AG09319 (cell line): ENCODE results near the gene MYH14.
"Not testable (repeated sequence)": the region's sequence is repeated elsewhere in the genome, so short reads cannot be mapped to it uniquely, and the experiment has no call there.

Source experiments
- DNase-seq: peaks from one replicate; pipeline ENCODE4 v3.0.0-alpha.2; 2010; ENCODE audit warnings: low read depth; ENCODE audit errors: extremely low read depth
- TF ChIP-seq, protein P1 (sequence below): IDR thresholded peaks from 2 replicates; pipeline ENCODE4 v1.5.1; 2011; ENCODE audit warnings: low read depth, mild to moderate bottlenecking, inconsistent platforms, low read length, moderate library complexity

MYH14 gene

DNA sequence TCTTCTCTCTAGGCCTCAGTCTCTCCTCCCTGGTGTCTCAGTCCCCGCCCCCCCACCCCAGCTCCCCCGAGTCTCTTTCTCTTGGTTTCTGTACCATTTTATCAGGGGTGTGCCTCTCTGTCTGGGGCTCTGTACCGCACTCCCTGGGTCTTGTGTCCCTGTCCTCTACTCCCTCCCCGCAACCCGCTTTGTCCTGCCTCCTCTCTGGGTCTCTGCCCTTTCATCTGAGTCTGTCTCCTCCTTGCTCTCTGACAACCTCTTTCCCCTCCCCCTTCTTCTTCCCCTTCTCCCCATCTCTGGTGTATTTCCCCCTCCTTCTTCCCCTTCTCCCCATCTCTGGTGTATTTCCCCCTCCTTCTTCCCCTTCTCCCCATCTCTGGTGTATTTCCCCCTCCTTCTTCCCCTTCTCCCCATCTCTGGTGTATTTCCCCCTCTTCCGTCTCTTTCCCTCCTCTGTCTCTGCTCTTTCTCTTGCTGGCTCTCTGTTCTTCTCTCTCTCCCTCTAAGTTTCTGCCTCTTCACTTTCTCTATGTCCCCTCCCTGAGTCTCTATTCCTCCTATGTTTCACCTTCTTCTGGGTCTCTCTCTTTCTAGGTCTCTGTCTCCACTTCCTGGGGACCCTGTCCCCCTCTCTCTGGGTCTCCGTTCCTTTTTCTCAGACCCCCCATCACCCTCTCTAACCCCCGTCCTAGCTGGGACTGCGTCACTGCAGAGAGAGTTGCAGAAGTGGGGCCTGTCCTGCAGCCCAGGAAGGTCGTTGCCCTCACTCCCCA, 128.0 kb downstream of the MYH14 start:
- TF ChIP-seq, protein P1, sequence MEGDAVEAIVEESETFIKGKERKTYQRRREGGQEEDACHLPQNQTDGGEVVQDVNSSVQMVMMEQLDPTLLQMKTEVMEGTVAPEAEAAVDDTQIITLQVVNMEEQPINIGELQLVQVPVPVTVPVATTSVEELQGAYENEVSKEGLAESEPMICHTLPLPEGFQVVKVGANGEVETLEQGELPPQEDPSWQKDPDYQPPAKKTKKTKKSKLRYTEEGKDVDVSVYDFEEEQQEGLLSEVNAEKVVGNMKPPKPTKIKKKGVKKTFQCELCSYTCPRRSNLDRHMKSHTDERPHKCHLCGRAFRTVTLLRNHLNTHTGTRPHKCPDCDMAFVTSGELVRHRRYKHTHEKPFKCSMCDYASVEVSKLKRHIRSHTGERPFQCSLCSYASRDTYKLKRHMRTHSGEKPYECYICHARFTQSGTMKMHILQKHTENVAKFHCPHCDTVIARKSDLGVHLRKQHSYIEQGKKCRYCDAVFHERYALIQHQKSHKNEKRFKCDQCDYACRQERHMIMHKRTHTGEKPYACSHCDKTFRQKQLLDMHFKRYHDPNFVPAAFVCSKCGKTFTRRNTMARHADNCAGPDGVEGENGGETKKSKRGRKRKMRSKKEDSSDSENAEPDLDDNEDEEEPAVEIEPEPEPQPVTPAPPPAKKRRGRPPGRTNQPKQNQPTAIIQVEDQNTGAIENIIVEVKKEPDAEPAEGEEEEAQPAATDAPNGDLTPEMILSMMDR, result no peak
- no peak for DNase-seq

DNA sequence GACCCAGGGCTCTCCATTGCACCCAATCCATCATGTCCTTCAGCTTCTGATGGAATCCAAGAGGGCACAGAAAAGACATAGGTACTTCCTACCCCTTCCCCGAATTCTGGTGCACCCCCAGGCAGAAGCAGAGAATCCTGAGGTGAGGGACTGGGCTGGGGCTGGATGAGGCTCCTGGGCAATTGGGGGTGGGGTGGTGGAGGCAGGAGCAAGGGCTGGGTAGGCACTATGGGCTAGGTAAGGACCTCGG, 128.5 kb downstream of the MYH14 start:
- no peak for DNase-seq
- TF ChIP-seq, protein P1, result no peak

DNA sequence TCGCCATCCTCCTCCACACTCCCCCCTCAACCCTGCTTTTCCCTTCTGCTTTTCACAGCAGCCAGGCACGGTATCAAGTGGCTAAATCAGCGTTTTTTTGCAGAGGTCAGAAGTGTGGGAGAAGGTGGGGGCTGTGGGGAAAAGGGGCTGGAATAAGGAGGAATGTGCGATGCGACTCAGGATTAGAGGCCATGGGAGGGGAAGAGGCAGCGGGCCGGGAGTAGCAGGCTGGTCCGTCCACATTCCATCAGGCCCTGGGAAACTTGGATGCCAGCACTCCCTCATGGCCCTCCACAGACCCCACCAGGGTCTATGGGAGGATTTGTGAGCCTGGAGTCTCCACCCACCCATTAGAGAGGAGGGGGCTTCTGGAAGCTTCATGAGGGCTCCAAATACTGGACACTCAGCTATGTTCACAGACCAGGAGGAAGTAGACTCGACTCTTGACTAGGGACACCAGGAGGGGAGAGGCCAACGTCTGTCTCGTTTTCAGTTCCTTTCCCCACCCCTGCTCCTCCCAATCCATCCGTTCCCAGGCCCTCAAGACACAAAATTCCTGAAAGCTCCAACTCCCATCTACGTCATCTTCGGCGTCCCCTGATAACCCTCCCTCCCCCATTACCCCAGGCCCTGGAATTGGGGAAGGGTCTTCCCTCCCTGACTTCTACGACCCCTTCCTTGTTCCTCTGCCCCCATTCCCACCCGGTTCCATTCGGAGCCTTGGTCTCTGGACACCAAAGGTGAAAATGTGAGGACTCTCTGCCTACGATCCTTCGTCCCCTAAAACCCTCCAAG, 129.0 kb downstream of the MYH14 start:
- TF ChIP-seq, protein P1, result no peak
- no peak for DNase-seq

DNA sequence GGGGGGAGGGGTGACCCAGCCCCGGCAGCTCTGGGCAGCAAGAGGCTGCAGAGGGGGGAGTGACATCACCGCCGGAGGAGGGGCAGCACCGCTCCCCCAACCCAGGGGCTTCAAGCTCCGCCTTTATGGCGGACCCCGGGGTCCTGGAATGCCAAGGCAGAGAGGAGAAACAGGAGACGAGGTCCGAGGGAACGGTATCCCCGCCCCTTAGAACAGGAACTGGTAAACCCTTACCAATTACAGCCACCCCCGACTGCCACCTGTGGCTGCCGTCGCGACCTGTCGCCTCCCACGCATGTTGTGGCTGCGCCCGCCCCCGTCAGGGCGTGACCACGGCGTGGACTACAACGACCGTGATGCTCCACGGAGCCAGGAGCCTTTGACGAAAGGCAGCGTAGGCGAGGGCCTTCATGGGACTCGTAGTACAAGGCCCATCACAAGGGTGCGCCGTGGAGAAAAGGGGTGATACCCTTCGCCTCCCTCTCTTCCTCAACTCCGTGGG, 129.9 kb downstream of the MYH14 start:
- DNase-seq, result peak; percentile 31

DNA sequence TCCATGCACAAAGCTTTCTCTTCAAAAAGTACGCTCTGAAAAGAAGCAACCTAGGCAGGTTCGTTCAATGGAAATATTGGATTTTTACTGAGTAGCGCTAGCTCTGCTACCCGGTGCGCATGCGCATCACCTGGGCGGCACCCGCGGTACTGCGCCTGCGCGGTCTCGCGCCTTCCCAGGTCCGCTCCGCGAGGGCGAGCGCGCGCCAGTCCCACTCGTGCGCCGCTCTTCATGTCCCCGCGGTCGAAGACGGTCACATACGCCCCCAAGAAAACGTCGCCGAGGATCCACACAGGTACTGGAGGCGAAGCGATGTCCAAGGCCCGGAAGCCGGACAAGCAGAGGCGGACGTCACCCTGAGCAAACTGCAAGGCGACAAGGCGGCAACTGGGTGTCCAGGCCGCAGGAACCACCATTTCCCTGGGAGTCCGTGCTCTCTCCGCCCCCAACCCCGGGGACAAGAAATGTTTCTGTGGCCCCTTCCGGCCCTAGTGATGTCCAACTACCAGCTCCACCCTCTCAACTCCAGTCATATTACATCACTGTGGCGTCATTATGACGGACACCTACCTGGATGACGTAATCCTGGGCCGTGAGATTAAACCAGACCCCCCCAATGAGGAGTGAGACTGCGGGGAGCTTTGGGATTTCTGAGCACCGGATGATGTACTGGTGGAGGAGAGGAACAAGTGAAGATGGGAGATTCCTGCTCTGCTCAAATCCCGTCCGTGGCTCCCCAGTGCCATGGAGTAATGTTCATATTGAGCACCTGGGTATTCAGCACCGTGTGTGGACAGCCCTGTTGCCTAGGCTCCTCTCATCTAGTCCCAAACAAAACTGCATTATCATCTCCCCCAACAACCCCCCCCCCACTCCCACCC, 130.6 kb downstream of the MYH14 start:
- TF ChIP-seq, protein P1, result no peak
- DNase-seq, result no peak

More for the DNA sequence above, 129.9 kb downstream of the MYH14 start:
- TF ChIP-seq, protein P1, result no peak; the same call in 1 of the 2 replicates

DNA sequence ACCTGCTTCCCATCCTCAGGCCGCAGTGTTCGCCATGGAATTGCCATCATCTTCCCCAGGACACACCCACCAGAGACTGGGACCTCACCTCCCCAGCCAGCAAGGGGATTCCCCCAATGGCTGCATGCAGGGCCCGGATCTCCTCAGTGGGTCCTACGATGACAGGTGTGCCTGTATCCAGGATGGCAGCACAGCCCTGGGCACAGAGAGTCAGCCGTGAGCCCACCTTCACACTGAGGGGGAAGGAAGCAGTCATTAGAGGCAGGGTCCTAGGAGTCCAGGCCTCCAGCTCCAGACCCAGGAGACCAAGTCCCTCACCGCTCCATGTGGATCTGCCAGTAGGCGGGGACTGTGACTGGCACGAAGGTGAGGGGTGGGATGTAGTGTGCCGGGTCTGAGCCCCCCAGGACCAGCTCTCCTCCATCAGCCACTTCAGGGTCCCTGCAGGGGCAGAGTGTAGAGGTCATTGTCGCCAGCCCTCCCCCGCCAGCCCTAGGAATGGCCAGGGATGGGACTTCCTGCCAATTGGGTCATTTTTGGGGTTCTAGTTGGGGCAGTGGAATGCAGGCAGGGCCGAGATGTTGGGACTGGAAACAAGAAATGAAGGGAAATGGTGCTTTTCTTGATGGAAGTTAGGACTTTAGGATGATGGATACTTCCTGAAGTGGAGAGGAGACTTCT, 131.5 kb downstream of the MYH14 start:
- DNase-seq, result no peak
- TF ChIP-seq, protein P1, result no peak

DNA sequence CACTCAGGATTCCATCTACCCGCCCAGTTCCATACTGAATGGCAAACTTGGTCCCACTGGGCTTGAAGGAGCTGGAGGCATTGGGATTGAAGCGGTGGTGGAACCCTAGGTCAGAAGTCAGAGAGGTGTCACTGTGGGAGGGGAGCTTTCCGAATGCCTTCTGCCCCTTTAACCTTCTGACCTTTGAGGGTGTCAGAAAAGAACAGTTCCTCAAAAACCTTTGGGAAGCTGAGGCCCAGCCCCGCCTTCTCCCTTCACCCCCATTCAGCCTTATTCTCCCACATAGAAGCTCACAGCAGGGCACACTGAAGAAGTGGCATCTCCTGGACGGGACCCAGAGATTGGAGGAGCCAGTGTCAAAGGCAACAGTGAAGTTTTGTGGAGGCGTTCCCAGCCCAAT, 133.6 kb downstream of the MYH14 start:
- DNase-seq, result not testable (repeated sequence)
